CD4-positive, alpha-beta T cell treated with Interferon gamma for 1 hour (primary cell): ENCODE results near the gene SUGP1.
"Not testable (repeated sequence)": the region's sequence is repeated elsewhere in the genome, so short reads cannot be mapped to it uniquely, and the experiment has no call there.

Experiments
- DNase-seq: peaks from one replicate; pipeline ENCODE4 v3.0.0-alpha.2; 2020

The SUGP1 gene

GRCh38 chr19:19320361-19321140, at the start of gene SUGP1, which contains the start of gene MAU2:
Gene SUGP1 (minus strand): TSS chr19:19320509. CDS start chr19:19320496, 13 bp downstream.
Gene MAU2 (plus strand): TSS chr19:19320829. CDS start chr19:19320860, 31 bp downstream.
- peak; percentile 90 for DNase-seq

- DNase-seq: no peak
Observed at GRCh38 chr19:19368087-19368486, 47.8 kb upstream of the SUGP1 start.

- DNase-seq: peak; percentile 77
Observed at GRCh38 chr19:19366434-19367396, 46.4 kb upstream of the SUGP1 start.

GRCh38 chr19:19362075-19362474, 41.8 kb upstream of the SUGP1 start:
- no peak for DNase-seq

GRCh38 chr19:19361075-19361594, 40.8 kb upstream of the SUGP1 start:
- peak; percentile 70 for DNase-seq

- DNase-seq: no peak
Observed at GRCh38 chr19:19356901-19357566, 36.7 kb upstream of the SUGP1 start.

GRCh38 chr19:19356500-19356899, 36.2 kb upstream of the SUGP1 start:
- DNase-seq: no peak

- DNase-seq: no peak
Observed at GRCh38 chr19:19355606-19356139, 35.4 kb upstream of the SUGP1 start.

- DNase-seq: no peak
Observed at GRCh38 chr19:19354932-19355331, 34.6 kb upstream of the SUGP1 start.

- no peak for DNase-seq
Observed at GRCh38 chr19:19354007-19354406, 33.7 kb upstream of the SUGP1 start.

- DNase-seq: no peak
Observed at GRCh38 chr19:19352823-19353222, 32.5 kb upstream of the SUGP1 start.

- DNase-seq: not testable (repeated sequence)
Observed at GRCh38 chr19:19350756-19351155, 30.4 kb upstream of the SUGP1 start.

GRCh38 chr19:19349365-19349764, 29.1 kb upstream of the SUGP1 start:
- DNase-seq: no peak

GRCh38 chr19:19348266-19348665, 28.0 kb upstream of the SUGP1 start:
- no peak for DNase-seq

- DNase-seq: no peak
Observed at GRCh38 chr19:19347401-19348110, 27.2 kb upstream of the SUGP1 start.

- DNase-seq: no peak
Observed at GRCh38 chr19:19345970-19346369, 25.7 kb upstream of the SUGP1 start.

- DNase-seq: no peak
Observed at GRCh38 chr19:19345232-19345631, 24.9 kb upstream of the SUGP1 start.

- no peak for DNase-seq
Observed at GRCh38 chr19:19343762-19344161, 23.5 kb upstream of the SUGP1 start.

GRCh38 chr19:19343016-19343362, 22.7 kb upstream of the SUGP1 start:
- no peak for DNase-seq

- no peak for DNase-seq
Observed at GRCh38 chr19:19342086-19343015, 22.0 kb upstream of the SUGP1 start.

- no peak for DNase-seq
Observed at GRCh38 chr19:19341026-19341425, 20.7 kb upstream of the SUGP1 start.
